WTC11 (cell line): Measurements from ENCODE around the gene AP2S1. TPM values are rescaled to one million over a fixed set of nuclear protein-coding genes. Genes with fewer than 3 reads are reported as not detected.

Experiments used
- ATAC-seq: fragments of 200-7000 bp; cut with Tn5 transposase; 2 replicates; pipeline ENCODE4 v1.10.0; 2021; ENCODE audit warnings: mild to moderate bottlenecking, moderate library complexity
- CTCF ChIA-PET: fragments of 300-600 bp; sonication (Branson Sonifier 250); formaldehyde crosslinking; loops from one replicate; lab custom pipeline; 2021; ENCODE audit warnings: antibody characterized with exemption; lab: Charles Lee
- POLR2A ChIA-PET: fragments of 350-600 bp; sonication (Branson Sonifier 250); formaldehyde crosslinking; loops from one replicate; lab custom pipeline; 2021; ENCODE audit warnings: antibody characterized with exemption; lab: Charles Lee
- DNase-seq: peaks from one replicate; pipeline ENCODE4 v3.0.0; 2021; ENCODE audit warnings: low spot score
- H3K27ac Mint-ChIP-seq: 2 replicates; pipeline ENCODE4 v1.8.0; 2021; ENCODE audit warnings: mixed read lengths
- H3K27me3 Mint-ChIP-seq: 2 replicates; pipeline ENCODE4 v1.8.0; 2021; ENCODE audit warnings: low read depth, mild to moderate bottlenecking, moderate library complexity, mixed read lengths
- H3K36me3 Mint-ChIP-seq: 2 replicates; pipeline ENCODE4 v1.8.0; 2021; ENCODE audit warnings: mixed read lengths
- H3K4me1 Mint-ChIP-seq: 2 replicates; pipeline ENCODE4 v1.8.0; 2022; ENCODE audit warnings: mixed read lengths
- H3K4me3 Mint-ChIP-seq: 2 replicates; pipeline ENCODE4 v1.8.0; 2021; ENCODE audit warnings: mild to moderate bottlenecking, moderate library complexity, mixed read lengths
- H3K9me3 Mint-ChIP-seq: 2 replicates; pipeline ENCODE4 v1.8.0; 2021; ENCODE audit warnings: mixed read lengths
- CREB1 ChIP-seq: sonication (generic); formaldehyde crosslinking; IDR thresholded peaks from 2 replicates; pipeline ENCODE4 v1.8.0; 2023; ENCODE audit warnings: mild to moderate bottlenecking, missing genetic modification reagents
- ELF4 ChIP-seq: sonication (generic); formaldehyde crosslinking; IDR thresholded peaks from 2 replicates; pipeline ENCODE4 v1.8.1; 2022; ENCODE audit warnings: low read depth, mild to moderate bottlenecking, moderate library complexity, missing genetic modification reagents
- EMX1 ChIP-seq: fragments of 250-450 bp; sonication (Bioruptor Pico); IDR thresholded peaks from 2 replicates; pipeline ENCODE4 v1.8.0; 2021; ENCODE audit warnings: mild to moderate bottlenecking
- FOXK1 ChIP-seq: sonication (generic); formaldehyde crosslinking; IDR thresholded peaks from 2 replicates; pipeline ENCODE4 v1.8.0; 2022; ENCODE audit warnings: mild to moderate bottlenecking, moderate library complexity, missing genetic modification reagents
- GRHL2 ChIP-seq: fragments of 250-450 bp; sonication (Bioruptor Pico); IDR thresholded peaks from 2 replicates; pipeline ENCODE4 v1.8.0; 2022; ENCODE audit warnings: mild to moderate bottlenecking, moderate library complexity; ENCODE audit not compliant: insufficient replicate concordance, severe bottlenecking
- JUN ChIP-seq: sonication (generic); formaldehyde crosslinking; IDR thresholded peaks from 2 replicates; pipeline ENCODE4 v1.8.0; 2023; ENCODE audit warnings: mild to moderate bottlenecking, missing genetic modification reagents
- KAT7 ChIP-seq: sonication (generic); formaldehyde crosslinking; IDR thresholded peaks from 2 replicates; pipeline ENCODE4 v1.8.1; 2023; ENCODE audit warnings: missing genetic modification reagents, mild to moderate bottlenecking, borderline replicate concordance
- NR2C2 ChIP-seq: sonication (generic); formaldehyde crosslinking; IDR thresholded peaks from 2 replicates; pipeline ENCODE4 v1.8.0; 2022; ENCODE audit warnings: mild to moderate bottlenecking, missing genetic modification reagents
- OVOL2 ChIP-seq: fragments of 250-450 bp; sonication (Bioruptor Pico); IDR thresholded peaks from 2 replicates; pipeline ENCODE4 v1.9.0; 2021; ENCODE audit warnings: mild to moderate bottlenecking, borderline replicate concordance
- SMAD4 ChIP-seq: sonication (generic); formaldehyde crosslinking; IDR thresholded peaks from 2 replicates; pipeline ENCODE4 v1.8.0; 2022; ENCODE audit warnings: mild to moderate bottlenecking, missing genetic modification reagents
- SP1 ChIP-seq: sonication (generic); formaldehyde crosslinking; conservative IDR thresholded peaks from 2 replicates; pipeline ENCODE4 v1.8.1; 2022; ENCODE audit warnings: missing genetic modification reagents
- TEAD1 ChIP-seq: sonication (generic); formaldehyde crosslinking; IDR thresholded peaks from 2 replicates; pipeline ENCODE4 v1.8.0; 2022; ENCODE audit warnings: mild to moderate bottlenecking, missing genetic modification reagents
- TP53 ChIP-seq: sonication (generic); formaldehyde crosslinking; IDR thresholded peaks from 2 replicates; pipeline ENCODE4 v1.8.1; 2023; ENCODE audit warnings: mild to moderate bottlenecking, missing genetic modification reagents
- ZNF121 ChIP-seq: sonication (generic); formaldehyde crosslinking; IDR thresholded peaks from 2 replicates; pipeline ENCODE4 v1.8.0; 2023; ENCODE audit warnings: missing genetic modification reagents
- ZNF138 ChIP-seq: sonication (generic); formaldehyde crosslinking; conservative IDR thresholded peaks from 2 replicates; pipeline ENCODE4 v1.8.1; 2022; ENCODE audit warnings: mild to moderate bottlenecking, moderate library complexity, missing genetic modification reagents
- ZNF219 ChIP-seq: sonication (generic); formaldehyde crosslinking; IDR thresholded peaks from 2 replicates; pipeline ENCODE4 v1.8.0; 2023; ENCODE audit warnings: missing genetic modification reagents, mild to moderate bottlenecking, borderline replicate concordance
- total RNA-seq: library from RNA; stranded (reverse); gene quantifications from 3 replicates; pipeline ENCODE4 v1.2.3, GENCODE V29; 2021
- TF ChIP-seq, protein P1 (sequence below): sonication (generic); formaldehyde crosslinking; IDR thresholded peaks from 2 replicates; pipeline ENCODE4 v1.8.1; 2022; ENCODE audit warnings: missing genetic modification reagents, borderline replicate concordance
- TF ChIP-seq, protein P2 (sequence below): fragments of 250-450 bp; sonication (Bioruptor Pico); IDR thresholded peaks from 2 replicates; pipeline ENCODE4 v2.1.2; 2022; ENCODE audit warnings: mild to moderate bottlenecking, moderate library complexity
- TF ChIP-seq, protein P3 (sequence below): sonication (generic); formaldehyde crosslinking; IDR thresholded peaks from 2 replicates; pipeline ENCODE4 v1.8.1; 2023; ENCODE audit warnings: mild to moderate bottlenecking, missing genetic modification reagents, moderate library complexity
- TF ChIP-seq, protein P4 (sequence below): sonication (generic); formaldehyde crosslinking; IDR thresholded peaks from 2 replicates; pipeline ENCODE4 v1.8.0; 2022; ENCODE audit warnings: mild to moderate bottlenecking, missing genetic modification reagents
- TF ChIP-seq, protein P5 (sequence below): fragments of 250-450 bp; sonication (Bioruptor Pico); IDR thresholded peaks from 2 replicates; pipeline ENCODE4 v1.9.0; 2021; ENCODE audit warnings: mild to moderate bottlenecking
- TF ChIP-seq, protein P6 (sequence below): sonication (generic); formaldehyde crosslinking; IDR thresholded peaks from 2 replicates; pipeline ENCODE4 v1.8.0; 2023; ENCODE audit warnings: mild to moderate bottlenecking, missing genetic modification reagents

AP2S1 gene
- total RNA-seq, 1 experiment from 2014 or later: 249 TPM

DNA sequence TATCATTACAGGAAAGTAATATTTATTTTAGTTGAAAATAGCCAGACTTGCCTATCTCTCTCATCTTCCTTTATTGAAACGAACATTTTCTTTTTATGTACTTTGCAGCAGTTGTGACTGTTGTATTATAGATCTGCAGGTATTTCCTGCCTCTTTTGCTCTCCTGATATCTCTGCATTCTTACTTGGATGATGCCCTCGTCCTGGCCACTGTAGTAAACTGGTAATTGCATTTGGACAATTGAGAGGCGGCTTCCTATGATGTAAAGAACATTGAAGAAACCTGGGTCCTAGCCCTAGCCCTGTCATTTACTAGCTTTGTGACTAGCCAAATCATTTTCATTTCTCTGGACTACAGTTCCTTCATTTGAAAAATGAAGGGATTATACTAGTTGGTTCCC is 16.5 kb upstream of the AP2S1 start:
- H3K27ac Mint-ChIP-seq: peak overlapping the region; percentile 75
- no peaks in the 10 kb centered on the region for H3K9me3 Mint-ChIP-seq
- TF ChIP-seq SMAD4 (no peak), KAT7 (no peak), FOXK1 (no peak)
- ChIA-PET CTCF (interaction anchor here (1.2 kb wide), 1 partner anchor 11 kb away, joined by 7 read pairs; no protein-coding TSS in a partner anchor), POLR2A (interaction anchor here (0.6 kb wide), 1 partner anchor 27 kb away, joined by 3 read pairs; no protein-coding TSS in a partner anchor)
- no peak overlapping the region for H3K4me3 Mint-ChIP-seq
- peaks cover 11% of the 10 kb centered on the region for H3K4me1 Mint-ChIP-seq
- DNase-seq: no peak
- no peak for ATAC-seq
- H3K36me3 Mint-ChIP-seq: no peaks in the 10 kb centered on the region
- H3K27me3 Mint-ChIP-seq: no peaks in the 10 kb centered on the region

DNA sequence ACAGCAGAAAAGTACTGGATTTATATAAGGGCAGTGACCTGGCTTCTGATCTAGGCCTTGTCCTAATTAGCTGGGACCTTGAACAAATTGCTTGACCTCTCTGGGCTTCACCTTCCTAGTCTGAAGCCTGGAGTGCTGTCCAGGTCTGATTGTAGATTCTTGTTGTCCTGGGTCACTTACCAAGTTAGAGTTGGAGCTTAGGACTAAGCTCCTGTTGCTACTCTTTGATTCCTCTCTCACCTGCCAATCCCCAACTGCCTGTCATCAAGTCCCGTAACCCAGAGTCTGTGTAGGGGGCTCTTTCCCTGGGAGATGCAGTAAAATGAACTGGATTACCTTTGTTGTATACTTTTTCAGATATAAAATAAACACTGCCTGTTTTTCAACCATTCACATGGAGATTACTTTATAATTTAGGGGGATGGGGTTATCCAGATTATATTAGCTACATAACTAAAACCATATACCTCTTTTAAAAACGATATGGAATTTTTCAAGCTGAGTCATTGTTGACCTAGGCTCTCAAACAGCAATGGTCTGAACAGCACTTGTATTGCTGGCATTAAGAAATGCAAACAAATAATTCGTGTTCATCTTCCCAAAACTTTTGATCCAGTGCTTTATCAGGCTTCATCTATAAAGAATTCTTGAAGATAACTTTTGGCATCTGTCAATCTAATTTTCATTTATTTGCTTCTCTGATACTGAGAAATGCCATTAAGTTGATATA is 15.9 kb upstream of the AP2S1 start:
- Mint-ChIP-seq H3K9me3 (no peaks in the 10 kb centered on the region), H3K27ac (peak overlapping the region; percentile 50), H3K4me1 (peaks cover 11% of the 10 kb centered on the region), H3K36me3 (no peaks in the 10 kb centered on the region), H3K27me3 (no peaks in the 10 kb centered on the region), H3K4me3 (peak overlapping the region; percentile 4; the same call in 1 of the 2 replicates)
- no peak for DNase-seq
- ChIA-PET CTCF (interaction anchor here (1.0 to 1.3 kb wide), 4 partner anchors 10 to 124 kb away, joined by 3 to 7 read pairs (median 4); no protein-coding TSS in a partner anchor), POLR2A (no interaction called here)
- ATAC-seq: no peak
- TF ChIP-seq ZNF138 (no peak), CREB1 (no peak), TP53 (no peak), JUN (CRISPR knock-in tag) (no peak), EMX1 (no peak), OVOL2 (CRISPR knock-in tag) (no peak), ZNF219 (CRISPR knock-in tag) (no peak), SP1 (CRISPR knock-in tag) (no peak), NR2C2 (CRISPR knock-in tag) (no peak), TEAD1 (CRISPR knock-in tag) (no peak), ZNF121 (CRISPR knock-in tag) (no peak), ELF4 (CRISPR knock-in tag) (no peak), GRHL2 (CRISPR knock-in tag) (no peak)
- TF ChIP-seq, protein P1, sequence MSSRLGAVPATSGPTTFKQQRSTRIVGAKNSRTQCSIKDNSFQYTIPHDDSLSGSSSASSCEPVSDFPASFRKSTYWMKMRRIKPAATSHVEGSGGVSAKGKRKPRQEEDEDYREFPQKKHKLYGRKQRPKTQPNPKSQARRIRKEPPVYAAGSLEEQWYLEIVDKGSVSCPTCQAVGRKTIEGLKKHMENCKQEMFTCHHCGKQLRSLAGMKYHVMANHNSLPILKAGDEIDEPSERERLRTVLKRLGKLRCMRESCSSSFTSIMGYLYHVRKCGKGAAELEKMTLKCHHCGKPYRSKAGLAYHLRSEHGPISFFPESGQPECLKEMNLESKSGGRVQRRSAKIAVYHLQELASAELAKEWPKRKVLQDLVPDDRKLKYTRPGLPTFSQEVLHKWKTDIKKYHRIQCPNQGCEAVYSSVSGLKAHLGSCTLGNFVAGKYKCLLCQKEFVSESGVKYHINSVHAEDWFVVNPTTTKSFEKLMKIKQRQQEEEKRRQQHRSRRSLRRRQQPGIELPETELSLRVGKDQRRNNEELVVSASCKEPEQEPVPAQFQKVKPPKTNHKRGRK (CRISPR knock-in tag): no peak
- TF ChIP-seq, protein P2, sequence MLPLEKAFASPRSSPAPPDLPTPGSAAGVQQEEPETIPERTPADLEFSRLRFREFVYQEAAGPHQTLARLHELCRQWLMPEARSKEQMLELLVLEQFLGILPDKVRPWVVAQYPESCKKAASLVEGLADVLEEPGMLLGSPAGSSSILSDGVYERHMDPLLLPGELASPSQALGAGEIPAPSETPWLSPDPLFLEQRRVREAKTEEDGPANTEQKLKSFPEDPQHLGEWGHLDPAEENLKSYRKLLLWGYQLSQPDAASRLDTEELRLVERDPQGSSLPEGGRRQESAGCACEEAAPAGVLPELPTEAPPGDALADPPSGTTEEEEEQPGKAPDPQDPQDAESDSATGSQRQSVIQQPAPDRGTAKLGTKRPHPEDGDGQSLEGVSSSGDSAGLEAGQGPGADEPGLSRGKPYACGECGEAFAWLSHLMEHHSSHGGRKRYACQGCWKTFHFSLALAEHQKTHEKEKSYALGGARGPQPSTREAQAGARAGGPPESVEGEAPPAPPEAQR (CRISPR knock-in tag): no peak
- TF ChIP-seq, protein P3, sequence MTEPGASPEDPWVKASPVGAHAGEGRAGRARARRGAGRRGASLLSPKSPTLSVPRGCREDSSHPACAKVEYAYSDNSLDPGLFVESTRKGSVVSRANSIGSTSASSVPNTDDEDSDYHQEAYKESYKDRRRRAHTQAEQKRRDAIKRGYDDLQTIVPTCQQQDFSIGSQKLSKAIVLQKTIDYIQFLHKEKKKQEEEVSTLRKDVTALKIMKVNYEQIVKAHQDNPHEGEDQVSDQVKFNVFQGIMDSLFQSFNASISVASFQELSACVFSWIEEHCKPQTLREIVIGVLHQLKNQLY (CRISPR knock-in tag): no peak
- TF ChIP-seq, protein P4, sequence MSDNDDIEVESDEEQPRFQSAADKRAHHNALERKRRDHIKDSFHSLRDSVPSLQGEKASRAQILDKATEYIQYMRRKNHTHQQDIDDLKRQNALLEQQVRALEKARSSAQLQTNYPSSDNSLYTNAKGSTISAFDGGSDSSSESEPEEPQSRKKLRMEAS: no peak
- TF ChIP-seq, protein P5, sequence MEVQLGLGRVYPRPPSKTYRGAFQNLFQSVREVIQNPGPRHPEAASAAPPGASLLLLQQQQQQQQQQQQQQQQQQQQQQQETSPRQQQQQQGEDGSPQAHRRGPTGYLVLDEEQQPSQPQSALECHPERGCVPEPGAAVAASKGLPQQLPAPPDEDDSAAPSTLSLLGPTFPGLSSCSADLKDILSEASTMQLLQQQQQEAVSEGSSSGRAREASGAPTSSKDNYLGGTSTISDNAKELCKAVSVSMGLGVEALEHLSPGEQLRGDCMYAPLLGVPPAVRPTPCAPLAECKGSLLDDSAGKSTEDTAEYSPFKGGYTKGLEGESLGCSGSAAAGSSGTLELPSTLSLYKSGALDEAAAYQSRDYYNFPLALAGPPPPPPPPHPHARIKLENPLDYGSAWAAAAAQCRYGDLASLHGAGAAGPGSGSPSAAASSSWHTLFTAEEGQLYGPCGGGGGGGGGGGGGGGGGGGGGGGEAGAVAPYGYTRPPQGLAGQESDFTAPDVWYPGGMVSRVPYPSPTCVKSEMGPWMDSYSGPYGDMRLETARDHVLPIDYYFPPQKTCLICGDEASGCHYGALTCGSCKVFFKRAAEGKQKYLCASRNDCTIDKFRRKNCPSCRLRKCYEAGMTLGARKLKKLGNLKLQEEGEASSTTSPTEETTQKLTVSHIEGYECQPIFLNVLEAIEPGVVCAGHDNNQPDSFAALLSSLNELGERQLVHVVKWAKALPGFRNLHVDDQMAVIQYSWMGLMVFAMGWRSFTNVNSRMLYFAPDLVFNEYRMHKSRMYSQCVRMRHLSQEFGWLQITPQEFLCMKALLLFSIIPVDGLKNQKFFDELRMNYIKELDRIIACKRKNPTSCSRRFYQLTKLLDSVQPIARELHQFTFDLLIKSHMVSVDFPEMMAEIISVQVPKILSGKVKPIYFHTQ (CRISPR knock-in tag): no peak
- TF ChIP-seq, protein P6, sequence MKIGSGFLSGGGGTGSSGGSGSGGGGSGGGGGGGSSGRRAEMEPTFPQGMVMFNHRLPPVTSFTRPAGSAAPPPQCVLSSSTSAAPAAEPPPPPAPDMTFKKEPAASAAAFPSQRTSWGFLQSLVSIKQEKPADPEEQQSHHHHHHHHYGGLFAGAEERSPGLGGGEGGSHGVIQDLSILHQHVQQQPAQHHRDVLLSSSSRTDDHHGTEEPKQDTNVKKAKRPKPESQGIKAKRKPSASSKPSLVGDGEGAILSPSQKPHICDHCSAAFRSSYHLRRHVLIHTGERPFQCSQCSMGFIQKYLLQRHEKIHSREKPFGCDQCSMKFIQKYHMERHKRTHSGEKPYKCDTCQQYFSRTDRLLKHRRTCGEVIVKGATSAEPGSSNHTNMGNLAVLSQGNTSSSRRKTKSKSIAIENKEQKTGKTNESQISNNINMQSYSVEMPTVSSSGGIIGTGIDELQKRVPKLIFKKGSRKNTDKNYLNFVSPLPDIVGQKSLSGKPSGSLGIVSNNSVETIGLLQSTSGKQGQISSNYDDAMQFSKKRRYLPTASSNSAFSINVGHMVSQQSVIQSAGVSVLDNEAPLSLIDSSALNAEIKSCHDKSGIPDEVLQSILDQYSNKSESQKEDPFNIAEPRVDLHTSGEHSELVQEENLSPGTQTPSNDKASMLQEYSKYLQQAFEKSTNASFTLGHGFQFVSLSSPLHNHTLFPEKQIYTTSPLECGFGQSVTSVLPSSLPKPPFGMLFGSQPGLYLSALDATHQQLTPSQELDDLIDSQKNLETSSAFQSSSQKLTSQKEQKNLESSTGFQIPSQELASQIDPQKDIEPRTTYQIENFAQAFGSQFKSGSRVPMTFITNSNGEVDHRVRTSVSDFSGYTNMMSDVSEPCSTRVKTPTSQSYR (CRISPR knock-in tag): no peak
